Measurements from ENCODE around the gene ZNF674.

DNA sequence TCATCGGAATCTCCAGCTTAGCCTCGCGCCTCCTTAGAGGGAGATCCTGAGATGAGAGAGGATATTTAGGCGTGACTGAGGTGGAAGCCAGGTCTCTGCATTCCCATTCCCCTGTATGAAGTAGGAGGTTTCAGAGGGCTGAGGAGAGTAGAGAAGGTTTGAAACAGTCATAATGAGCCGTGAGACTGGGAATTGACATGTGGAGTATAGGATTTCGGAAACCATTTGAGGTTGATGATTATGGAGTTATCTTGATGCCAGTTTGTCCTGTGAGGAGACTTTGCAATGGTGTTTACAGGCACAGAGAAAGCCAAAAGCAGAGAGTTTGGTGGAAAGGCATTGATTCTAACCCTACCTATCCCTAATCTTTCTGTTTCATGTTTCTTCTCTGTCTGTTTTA, 30.4 kb upstream of the ZNF674 start:
- TF ChIP-seq POLR2AphosphoS5 (IDR thresholded peaks at IDR 0.05; ENCODE audit: low read depth) (no peak), SPI1 (IDR thresholded peaks at IDR 0.05; ENCODE audit: borderline replicate concordance, low read depth) (no peak), GABPA (IDR thresholded peaks at IDR 0.05; ENCODE audit: low read depth) (no peak)
- TF ChIP-seq, protein P1, sequence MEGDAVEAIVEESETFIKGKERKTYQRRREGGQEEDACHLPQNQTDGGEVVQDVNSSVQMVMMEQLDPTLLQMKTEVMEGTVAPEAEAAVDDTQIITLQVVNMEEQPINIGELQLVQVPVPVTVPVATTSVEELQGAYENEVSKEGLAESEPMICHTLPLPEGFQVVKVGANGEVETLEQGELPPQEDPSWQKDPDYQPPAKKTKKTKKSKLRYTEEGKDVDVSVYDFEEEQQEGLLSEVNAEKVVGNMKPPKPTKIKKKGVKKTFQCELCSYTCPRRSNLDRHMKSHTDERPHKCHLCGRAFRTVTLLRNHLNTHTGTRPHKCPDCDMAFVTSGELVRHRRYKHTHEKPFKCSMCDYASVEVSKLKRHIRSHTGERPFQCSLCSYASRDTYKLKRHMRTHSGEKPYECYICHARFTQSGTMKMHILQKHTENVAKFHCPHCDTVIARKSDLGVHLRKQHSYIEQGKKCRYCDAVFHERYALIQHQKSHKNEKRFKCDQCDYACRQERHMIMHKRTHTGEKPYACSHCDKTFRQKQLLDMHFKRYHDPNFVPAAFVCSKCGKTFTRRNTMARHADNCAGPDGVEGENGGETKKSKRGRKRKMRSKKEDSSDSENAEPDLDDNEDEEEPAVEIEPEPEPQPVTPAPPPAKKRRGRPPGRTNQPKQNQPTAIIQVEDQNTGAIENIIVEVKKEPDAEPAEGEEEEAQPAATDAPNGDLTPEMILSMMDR (IDR thresholded peaks at IDR 0.05; ENCODE audit: insufficient read depth, low read length) = no peak
- TF ChIP-seq, protein P2, sequence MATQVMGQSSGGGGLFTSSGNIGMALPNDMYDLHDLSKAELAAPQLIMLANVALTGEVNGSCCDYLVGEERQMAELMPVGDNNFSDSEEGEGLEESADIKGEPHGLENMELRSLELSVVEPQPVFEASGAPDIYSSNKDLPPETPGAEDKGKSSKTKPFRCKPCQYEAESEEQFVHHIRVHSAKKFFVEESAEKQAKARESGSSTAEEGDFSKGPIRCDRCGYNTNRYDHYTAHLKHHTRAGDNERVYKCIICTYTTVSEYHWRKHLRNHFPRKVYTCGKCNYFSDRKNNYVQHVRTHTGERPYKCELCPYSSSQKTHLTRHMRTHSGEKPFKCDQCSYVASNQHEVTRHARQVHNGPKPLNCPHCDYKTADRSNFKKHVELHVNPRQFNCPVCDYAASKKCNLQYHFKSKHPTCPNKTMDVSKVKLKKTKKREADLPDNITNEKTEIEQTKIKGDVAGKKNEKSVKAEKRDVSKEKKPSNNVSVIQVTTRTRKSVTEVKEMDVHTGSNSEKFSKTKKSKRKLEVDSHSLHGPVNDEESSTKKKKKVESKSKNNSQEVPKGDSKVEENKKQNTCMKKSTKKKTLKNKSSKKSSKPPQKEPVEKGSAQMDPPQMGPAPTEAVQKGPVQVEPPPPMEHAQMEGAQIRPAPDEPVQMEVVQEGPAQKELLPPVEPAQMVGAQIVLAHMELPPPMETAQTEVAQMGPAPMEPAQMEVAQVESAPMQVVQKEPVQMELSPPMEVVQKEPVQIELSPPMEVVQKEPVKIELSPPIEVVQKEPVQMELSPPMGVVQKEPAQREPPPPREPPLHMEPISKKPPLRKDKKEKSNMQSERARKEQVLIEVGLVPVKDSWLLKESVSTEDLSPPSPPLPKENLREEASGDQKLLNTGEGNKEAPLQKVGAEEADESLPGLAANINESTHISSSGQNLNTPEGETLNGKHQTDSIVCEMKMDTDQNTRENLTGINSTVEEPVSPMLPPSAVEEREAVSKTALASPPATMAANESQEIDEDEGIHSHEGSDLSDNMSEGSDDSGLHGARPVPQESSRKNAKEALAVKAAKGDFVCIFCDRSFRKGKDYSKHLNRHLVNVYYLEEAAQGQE (IDR thresholded peaks at IDR 0.05; ENCODE audit: insufficient replicate concordance, low read depth) = no peak
